SK-N-SH treated with all-trans-retinoic acid at 6 μM for 48 hours (cell line): ENCODE results near the gene DEFB114.

ENCODE experiments used
- ATAC-seq: fragments of 200-7000 bp; cut with Tn5 transposase; 3 replicates; pipeline ENCODE4 v1.9.1; 2020; ENCODE audit warnings: mild to moderate bottlenecking, moderate library complexity
- CREB5 ChIP-seq: fragments of 250-450 bp; sonication (Bioruptor Pico); IDR thresholded peaks from 2 replicates; pipeline ENCODE4 v1.5.1; 2020; ENCODE audit warnings: low read depth, mild to moderate bottlenecking, moderate library complexity
- CSDC2 ChIP-seq: fragments of 250-450 bp; sonication (Bioruptor Pico); IDR thresholded peaks from 2 replicates; pipeline ENCODE4 v1.5.0; 2020; ENCODE audit warnings: mild to moderate bottlenecking, moderate library complexity
- CSRNP3 ChIP-seq: fragments of 250-450 bp; sonication (Bioruptor Pico); IDR thresholded peaks from 2 replicates; pipeline ENCODE4 v1.5.1; 2021; ENCODE audit warnings: mild to moderate bottlenecking, moderate library complexity
- ESRRG ChIP-seq: fragments of 250-450 bp; sonication (Bioruptor Pico); IDR thresholded peaks from 2 replicates; pipeline ENCODE4 v1.6.1; 2021; ENCODE audit warnings: mild to moderate bottlenecking
- GLIS3 ChIP-seq: fragments of 250-450 bp; sonication (Bioruptor Pico); IDR thresholded peaks from 2 replicates; pipeline ENCODE4 v1.5.0; 2020; ENCODE audit warnings: mild to moderate bottlenecking, moderate library complexity
- OSR1 ChIP-seq: fragments of 250-450 bp; sonication (Bioruptor Pico); IDR thresholded peaks from 2 replicates; pipeline ENCODE4 v1.8.0; 2022; ENCODE audit warnings: moderate library complexity, mild to moderate bottlenecking, inconsistent platforms
- RARB ChIP-seq: fragments of 250-450 bp; sonication (Bioruptor Pico); IDR thresholded peaks from 2 replicates; pipeline ENCODE4 v1.8.0; 2021; ENCODE audit warnings: mild to moderate bottlenecking, moderate library complexity
- SNAI2 ChIP-seq: fragments of 250-450 bp; sonication (Bioruptor Pico); IDR thresholded peaks from 2 replicates; pipeline ENCODE4 v1.5.0; 2020; ENCODE audit warnings: mild to moderate bottlenecking, moderate library complexity
- TCF4 ChIP-seq: fragments of 250-450 bp; sonication (Bioruptor Pico); IDR thresholded peaks from 2 replicates; pipeline ENCODE4 v1.8.0; 2021; ENCODE audit warnings: mild to moderate bottlenecking, moderate library complexity, borderline replicate concordance
- TOX ChIP-seq: fragments of 250-450 bp; sonication (Bioruptor Pico); IDR thresholded peaks from 2 replicates; pipeline ENCODE4 v1.8.0; 2021; ENCODE audit warnings: mild to moderate bottlenecking, moderate library complexity, borderline replicate concordance
- TSHZ2 ChIP-seq: fragments of 250-450 bp; sonication (Bioruptor Pico); IDR thresholded peaks from 2 replicates; pipeline ENCODE4 v1.5.0; 2020; ENCODE audit warnings: mild to moderate bottlenecking, moderate library complexity
- ZC3H10 ChIP-seq: fragments of 250-450 bp; sonication (Bioruptor Pico); IDR thresholded peaks from 2 replicates; pipeline ENCODE4 v1.5.1; 2021; ENCODE audit warnings: mild to moderate bottlenecking, moderate library complexity
- ZFP30 ChIP-seq: fragments of 450-650 bp; formaldehyde crosslinking; IDR thresholded peaks from 2 replicates; pipeline ENCODE4 v1.5.0; 2022; ENCODE audit warnings: mild to moderate bottlenecking, moderate library complexity
- ZNF565 ChIP-seq: fragments of 450-650 bp; formaldehyde crosslinking; conservative IDR thresholded peaks from 2 replicates; pipeline ENCODE4 v1.5.0; 2020; ENCODE audit warnings: low read depth, mild to moderate bottlenecking, moderate library complexity
- ZNF70 ChIP-seq: fragments of 450-650 bp; formaldehyde crosslinking; IDR thresholded peaks from 2 replicates; pipeline ENCODE4 v1.5.0; 2020; ENCODE audit warnings: mild to moderate bottlenecking, moderate library complexity
- ZNF8 ChIP-seq: fragments of 450-650 bp; formaldehyde crosslinking; IDR thresholded peaks from 2 replicates; pipeline ENCODE4 v1.5.0; 2020; ENCODE audit warnings: mild to moderate bottlenecking, moderate library complexity
- TF ChIP-seq, protein P1 (sequence below): fragments of 250-450 bp; sonication (Bioruptor Pico); IDR thresholded peaks from 2 replicates; pipeline ENCODE4 v1.8.0; 2021; ENCODE audit warnings: low read depth, mild to moderate bottlenecking, moderate library complexity, borderline replicate concordance
- TF ChIP-seq, protein P2 (sequence below): fragments of 250-450 bp; sonication (Bioruptor Pico); IDR thresholded peaks from 2 replicates; pipeline ENCODE4 v1.8.0; 2020; ENCODE audit warnings: mild to moderate bottlenecking, moderate library complexity, borderline replicate concordance

Gene DEFB114

DNA sequence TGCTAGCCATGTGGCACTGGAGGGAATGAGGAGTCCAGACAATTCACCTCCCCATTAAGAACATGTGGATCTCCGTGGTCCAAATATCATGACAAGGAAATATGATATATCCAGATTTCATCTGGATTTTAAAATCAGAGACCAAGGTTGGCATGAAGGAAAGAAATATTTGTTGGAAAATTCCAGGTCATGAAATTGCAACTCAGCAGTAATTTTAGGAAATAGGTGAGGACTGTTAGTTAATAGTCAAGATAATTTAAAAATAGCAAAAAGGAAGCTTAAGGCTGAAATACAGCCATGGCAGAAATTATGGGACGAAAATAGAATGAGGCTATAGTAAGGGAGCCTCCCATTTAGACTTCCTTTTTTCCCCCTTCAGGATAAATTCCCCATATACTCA is 26.9 kb downstream of the DEFB114 start:
- no peak for ATAC-seq
- TF ChIP-seq CSRNP3 (CRISPR knock-in tag) (no peak), ZNF8 (CRISPR knock-in tag) (no peak), CREB5 (CRISPR knock-in tag) (no peak), SNAI2 (CRISPR knock-in tag) (no peak), OSR1 (CRISPR knock-in tag) (no peak), ZFP30 (no peak), GLIS3 (no peak), CSDC2 (CRISPR knock-in tag) (no peak), TOX (no peak), ZC3H10 (CRISPR knock-in tag) (no peak), TCF4 (CRISPR knock-in tag) (no peak), ZNF70 (CRISPR knock-in tag) (no peak), ZNF565 (CRISPR knock-in tag) (no peak)
- TF ChIP-seq, protein P1, sequence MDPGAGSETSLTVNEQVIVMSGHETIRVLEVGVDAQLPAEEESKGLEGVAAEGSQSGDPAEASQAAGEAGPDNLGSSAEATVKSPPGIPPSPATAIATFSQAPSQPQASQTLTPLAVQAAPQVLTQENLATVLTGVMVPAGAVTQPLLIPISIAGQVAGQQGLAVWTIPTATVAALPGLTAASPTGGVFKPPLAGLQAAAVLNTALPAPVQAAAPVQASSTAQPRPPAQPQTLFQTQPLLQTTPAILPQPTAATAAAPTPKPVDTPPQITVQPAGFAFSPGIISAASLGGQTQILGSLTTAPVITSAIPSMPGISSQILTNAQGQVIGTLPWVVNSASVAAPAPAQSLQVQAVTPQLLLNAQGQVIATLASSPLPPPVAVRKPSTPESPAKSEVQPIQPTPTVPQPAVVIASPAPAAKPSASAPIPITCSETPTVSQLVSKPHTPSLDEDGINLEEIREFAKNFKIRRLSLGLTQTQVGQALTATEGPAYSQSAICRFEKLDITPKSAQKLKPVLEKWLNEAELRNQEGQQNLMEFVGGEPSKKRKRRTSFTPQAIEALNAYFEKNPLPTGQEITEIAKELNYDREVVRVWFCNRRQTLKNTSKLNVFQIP, result no peak

DNA sequence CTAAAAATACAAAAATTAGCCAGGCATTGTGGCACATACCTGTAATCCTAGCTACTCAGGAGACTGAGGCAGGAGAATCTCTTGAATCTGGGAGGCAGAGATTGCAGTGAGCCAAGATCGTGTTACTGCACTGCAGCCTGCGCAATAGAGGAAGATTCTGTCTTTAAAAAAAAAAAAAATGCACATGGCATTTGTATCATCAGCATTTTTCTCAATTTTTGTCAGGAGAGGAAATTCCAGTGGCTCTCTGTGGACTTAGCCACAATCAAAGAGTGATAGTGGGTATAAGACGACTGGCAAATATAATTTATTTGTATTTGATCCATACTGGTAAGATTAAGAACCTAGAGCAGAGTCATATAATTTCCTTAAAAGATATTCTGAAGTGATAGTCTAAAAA is 28.6 kb downstream of the DEFB114 start:
- ATAC-seq, result no peak
- no peak for TF ChIP-seq CSRNP3 (CRISPR knock-in tag)
- TF ChIP-seq, protein P1, result no peak
- no peak for TF ChIP-seq TCF4 (CRISPR knock-in tag)
- no peak for TF ChIP-seq ZNF8 (CRISPR knock-in tag)
- TF ChIP-seq, protein P2, sequence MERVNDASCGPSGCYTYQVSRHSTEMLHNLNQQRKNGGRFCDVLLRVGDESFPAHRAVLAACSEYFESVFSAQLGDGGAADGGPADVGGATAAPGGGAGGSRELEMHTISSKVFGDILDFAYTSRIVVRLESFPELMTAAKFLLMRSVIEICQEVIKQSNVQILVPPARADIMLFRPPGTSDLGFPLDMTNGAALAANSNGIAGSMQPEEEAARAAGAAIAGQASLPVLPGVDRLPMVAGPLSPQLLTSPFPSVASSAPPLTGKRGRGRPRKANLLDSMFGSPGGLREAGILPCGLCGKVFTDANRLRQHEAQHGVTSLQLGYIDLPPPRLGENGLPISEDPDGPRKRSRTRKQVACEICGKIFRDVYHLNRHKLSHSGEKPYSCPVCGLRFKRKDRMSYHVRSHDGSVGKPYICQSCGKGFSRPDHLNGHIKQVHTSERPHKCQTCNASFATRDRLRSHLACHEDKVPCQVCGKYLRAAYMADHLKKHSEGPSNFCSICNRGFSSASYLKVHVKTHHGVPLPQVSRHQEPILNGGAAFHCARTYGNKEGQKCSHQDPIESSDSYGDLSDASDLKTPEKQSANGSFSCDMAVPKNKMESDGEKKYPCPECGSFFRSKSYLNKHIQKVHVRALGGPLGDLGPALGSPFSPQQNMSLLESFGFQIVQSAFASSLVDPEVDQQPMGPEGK (CRISPR knock-in tag), result no peak
- no peak for TF ChIP-seq CREB5 (CRISPR knock-in tag)
- no peak for TF ChIP-seq TOX
- TF ChIP-seq TSHZ2, result no peak
- no peak for TF ChIP-seq RARB (CRISPR knock-in tag)
- no peak for TF ChIP-seq ESRRG
- no peak for TF ChIP-seq CSDC2 (CRISPR knock-in tag)
- TF ChIP-seq GLIS3, result no peak
